NCI-H1417 treated with DMSO at 0.1 percent for 48 hours (cell line): ENCODE data around the gene WNT7B.

Experiments used
- DNase-seq: peaks from one replicate; lab custom pipeline; 2025; lab: John Stamatoyannopoulos, UW

WNT7B gene

DNA sequence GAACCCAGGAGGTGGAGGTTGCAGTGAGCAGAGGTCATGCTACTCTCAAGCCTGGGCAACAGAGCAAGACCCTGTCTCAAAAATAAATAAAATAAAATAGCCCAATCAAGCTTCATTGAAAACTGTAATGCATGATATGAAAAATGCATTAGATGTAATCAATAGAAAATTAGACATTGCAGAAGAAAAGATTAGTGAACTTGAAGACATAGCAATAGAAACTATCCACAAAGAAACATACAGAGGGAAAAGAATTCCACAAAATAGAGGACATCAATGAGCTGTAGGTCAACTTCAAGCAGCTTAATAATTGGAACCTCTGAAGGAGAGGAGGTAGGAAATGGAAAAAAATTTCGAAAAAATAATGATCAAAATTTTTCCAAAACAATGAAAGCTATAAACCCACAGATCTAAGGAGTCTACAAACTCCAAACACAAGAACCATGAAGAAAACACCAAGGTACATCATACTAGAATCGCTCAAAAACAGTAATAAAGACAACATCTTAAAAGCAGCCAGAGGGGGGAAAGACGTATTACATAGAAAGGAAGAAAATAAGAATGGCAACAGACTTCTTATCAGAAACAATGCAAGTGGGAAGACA is 104.2 kb downstream of the WNT7B start:
- no peak for DNase-seq

DNA sequence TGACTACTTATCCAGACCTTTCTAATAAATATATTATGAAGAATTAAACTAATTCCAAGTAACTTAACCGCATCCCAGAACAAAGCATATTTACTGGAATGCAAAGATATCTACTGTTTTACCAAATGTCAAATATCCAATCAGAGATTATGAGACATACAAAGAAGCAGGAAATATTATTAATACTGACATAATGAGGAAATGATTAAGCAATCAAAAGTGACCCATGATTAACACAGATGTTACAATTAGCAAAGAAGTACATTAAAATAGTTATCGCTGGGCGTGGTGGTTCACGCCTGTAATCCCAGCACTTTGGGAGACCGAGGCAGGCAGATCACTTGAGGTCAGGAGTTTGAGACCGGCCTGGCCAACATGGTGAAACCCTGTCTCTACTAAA is 105.2 kb downstream of the WNT7B start:
- no peak for DNase-seq
